Measurements from ENCODE around the gene ZNF628. TPM values are rescaled to one million over a fixed set of nuclear protein-coding genes. Genes with fewer than 3 reads are reported as not detected.

The ZNF628 gene
- total and polyA plus RNA-seq, 2 donors (not counting 1 experiment from before 2014, with no cell fraction given): 13.3 to 18.3 TPM

- H3K4me1 ChIP-seq (ENCODE audit: control insufficient read depth in 2 of 2, insufficient read depth in 2 of 2, low read length in 2 of 2): peaks cover 10 to 22% of the 10 kb centered on the region in 2 donors
- H3K36me3 ChIP-seq (replicated peaks in 1 of 2; ENCODE audit: control extremely low read depth in 1 of 2, control insufficient read depth in 1 of 2, extremely low read depth in 1 of 2, insufficient read depth in 2 of 2, low read length in 1 of 2): peaks cover 0 to 2% of the 10 kb centered on the region in 2 experiments
- no peaks in the 10 kb centered on the region for H3K79me2 ChIP-seq (ENCODE audit: control insufficient read depth, insufficient read depth, low read length)
- no peak overlapping the region for H3K4me3 ChIP-seq (ENCODE audit: control extremely low read depth in 1 of 5, extremely low read depth in 1 of 5, insufficient read depth in 1 of 5, low read depth in 2 of 5, low read length in 4 of 5)
- 97% methylated on average over 45 of the region's 53 CpGs for WGBS (ENCODE audit: insufficient coverage)
- no peak overlapping the region for H3K9ac ChIP-seq (ENCODE audit: low read length)
- no peak overlapping the region for H3K4me2 ChIP-seq (replicated peaks; ENCODE audit: low read depth, low read length, poor library complexity, severe bottlenecking)
- peak overlapping the region; percentile 83 for H3K4me3 Mint-ChIP-seq
- ChIA-PET CTCF (interaction anchor here (1.0 to 2.8 kb wide), 4 partner anchors 9 to 20 kb away, joined by 4 to 15 read pairs (median 8); partner anchors contain the start of gene ZNF628), POLR2A (interaction anchor here (0.8 to 2.1 kb wide), 4 partner anchors 10 to 147 kb away, joined by 3 to 30 read pairs (median 4); partner anchors contain the start of genes KMT5C, ZNF628 and ZNF784)
- ATAC-seq (ENCODE audit: low read depth): no peak
- no peaks in the 10 kb centered on the region for H3K27me3 Mint-ChIP-seq
- peaks cover 0 to 11% (median 0%) of the 10 kb centered on the region in 4 experiments for H3K27me3 ChIP-seq (replicated peaks in 1 of 4; ENCODE audit: control extremely low read depth in 1 of 4, control insufficient read depth in 3 of 4, insufficient read depth in 4 of 4, low read length in 3 of 4)
- intact Hi-C loops (cut with micrococcal nuclease): no loop called here
- H3K27ac Mint-ChIP-seq: peak overlapping the region; percentile 80
- H3K27ac ChIP-seq (ENCODE audit: low read length in 2 of 2): no peak overlapping the region
- TF ChIP-seq, protein P1, sequence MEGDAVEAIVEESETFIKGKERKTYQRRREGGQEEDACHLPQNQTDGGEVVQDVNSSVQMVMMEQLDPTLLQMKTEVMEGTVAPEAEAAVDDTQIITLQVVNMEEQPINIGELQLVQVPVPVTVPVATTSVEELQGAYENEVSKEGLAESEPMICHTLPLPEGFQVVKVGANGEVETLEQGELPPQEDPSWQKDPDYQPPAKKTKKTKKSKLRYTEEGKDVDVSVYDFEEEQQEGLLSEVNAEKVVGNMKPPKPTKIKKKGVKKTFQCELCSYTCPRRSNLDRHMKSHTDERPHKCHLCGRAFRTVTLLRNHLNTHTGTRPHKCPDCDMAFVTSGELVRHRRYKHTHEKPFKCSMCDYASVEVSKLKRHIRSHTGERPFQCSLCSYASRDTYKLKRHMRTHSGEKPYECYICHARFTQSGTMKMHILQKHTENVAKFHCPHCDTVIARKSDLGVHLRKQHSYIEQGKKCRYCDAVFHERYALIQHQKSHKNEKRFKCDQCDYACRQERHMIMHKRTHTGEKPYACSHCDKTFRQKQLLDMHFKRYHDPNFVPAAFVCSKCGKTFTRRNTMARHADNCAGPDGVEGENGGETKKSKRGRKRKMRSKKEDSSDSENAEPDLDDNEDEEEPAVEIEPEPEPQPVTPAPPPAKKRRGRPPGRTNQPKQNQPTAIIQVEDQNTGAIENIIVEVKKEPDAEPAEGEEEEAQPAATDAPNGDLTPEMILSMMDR (IDR thresholded peaks at IDR 0.05): no peak
- no peak for TF ChIP-seq EZH2 (IDR thresholded peaks at IDR 0.05; ENCODE audit: borderline replicate concordance, insufficient read depth, low read depth, low read length, poor library complexity, severe bottlenecking)
- no peak overlapping the region for H2AFZ ChIP-seq (ENCODE audit: insufficient read depth, low read depth, low read length, poor library complexity, severe bottlenecking)
- no peaks in the 10 kb centered on the region for H3K9me3 ChIP-seq (ENCODE audit: control extremely low read depth in 1 of 3, control insufficient read depth in 2 of 3, insufficient read depth in 1 of 3, low read length in 2 of 3)
- no peak for DNase-seq
- peaks cover 20% of the 10 kb centered on the region for H4K20me1 ChIP-seq (ENCODE audit: control insufficient read depth, insufficient read depth, low read length, poor library complexity, severe bottlenecking)
- peaks cover 11% of the 10 kb centered on the region for H3K4me1 Mint-ChIP-seq
- H3K9me3 Mint-ChIP-seq (ENCODE audit: insufficient read depth): no peaks in the 10 kb centered on the region
Observed at GRCh38 chr19:55486043-55486970, 9.9 kb downstream of the ZNF628 start.
